ENCODE data around the gene TRMT2A.

- TF ChIP-seq FOXM1 (IDR thresholded peaks at IDR 0.05; ENCODE audit: borderline replicate concordance, low read depth) (no peak), TAF1 (IDR thresholded peaks at IDR 0.05; ENCODE audit: low read depth) (no peak), TCF12 (IDR thresholded peaks at IDR 0.05; ENCODE audit: low read depth) (no peak), CREB1 (IDR thresholded peaks at IDR 0.05; ENCODE audit: low read depth) (no peak), EP300 (IDR thresholded peaks at IDR 0.05; ENCODE audit: borderline replicate concordance) (no peak), RAD21 (IDR thresholded peaks at IDR 0.05; ENCODE audit: low read depth) (no peak), MAX (IDR thresholded peaks at IDR 0.05) (no peak), NFIC (IDR thresholded peaks at IDR 0.05) (no peak), ZBTB7A (IDR thresholded peaks at IDR 0.05; ENCODE audit: low read depth) (no peak)
Observed at GRCh38 chr22:20138868-20139267, 21.8 kb upstream of the TRMT2A start.

Measured in Ishikawa (cell line).